SH-SY5Y (cell line): ENCODE measurements around the gene HIRA.

Source experiments
- GATA2 ChIP-seq: IDR thresholded peaks from 2 replicates; pipeline ENCODE4 v1.6.1; 2011; ENCODE audit warnings: mild to moderate bottlenecking, low read depth, low read length
- GATA3 ChIP-seq: IDR thresholded peaks from 2 replicates; pipeline ENCODE4 v1.6.1; 2011; ENCODE audit warnings: low read depth, mild to moderate bottlenecking, low read length, moderate library complexity

- no peak for TF ChIP-seq GATA2
- no peak for TF ChIP-seq GATA3
Observed at GRCh38 chr22:19376247-19376646, 55.3 kb downstream of the HIRA start.
